Fibroblast of skin of scalp (primary cell): ENCODE data around the gene NIPA2.

Source experiments
- DNase-seq: peaks from one replicate; pipeline ENCODE4 v3.0.0-alpha.2; 2013

Gene NIPA2

GRCh38 chr15:22839046-22839695 lies 705 bp downstream of the NIPA2 start:
- DNase-seq: no peak

- no peak for DNase-seq
Measured at GRCh38 chr15:22844421-22845288, 6.2 kb downstream of the NIPA2 start.

GRCh38 chr15:22845289-22845900 lies 6.9 kb downstream of the NIPA2 start:
- DNase-seq: no peak

DNA sequence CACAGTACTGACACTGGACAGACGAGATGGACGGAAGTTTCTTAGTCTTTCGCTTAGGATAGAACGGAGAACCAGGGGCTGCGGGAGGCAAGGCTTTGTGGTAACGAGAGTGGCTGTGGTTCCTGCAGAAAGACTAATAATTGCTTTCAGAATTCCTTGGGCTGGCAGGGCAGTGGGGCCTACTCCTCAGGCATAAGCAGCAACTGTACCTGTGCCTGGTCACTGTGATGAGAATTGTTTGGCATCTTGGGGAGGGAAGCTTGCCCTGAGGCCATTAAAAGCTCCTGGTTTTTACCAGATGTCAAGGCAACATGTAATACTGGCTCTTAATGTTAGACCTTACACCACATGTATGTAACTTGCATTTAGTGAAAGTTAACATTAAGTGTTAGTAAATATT lies 7.6 kb downstream of the NIPA2 start:
- DNase-seq: no peak

DNA sequence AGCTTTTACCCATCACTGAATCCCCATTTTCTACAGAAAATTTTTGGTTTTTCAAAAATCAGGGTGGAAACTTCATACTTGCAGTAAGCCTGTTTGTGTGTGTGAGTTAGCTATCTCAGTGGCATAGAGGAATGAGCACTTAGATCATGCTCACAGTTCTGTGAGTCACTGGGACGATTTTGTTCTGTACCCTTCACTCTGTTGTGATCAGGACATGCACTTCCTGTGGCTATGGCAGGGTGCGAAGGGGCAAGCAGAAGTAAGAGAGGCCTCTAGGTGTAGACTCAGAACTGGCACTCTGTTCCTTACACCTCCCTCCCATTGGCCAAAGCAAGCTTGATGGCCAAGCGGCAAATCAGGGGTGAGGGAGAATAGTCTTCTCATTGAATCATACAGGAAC lies 11.6 kb downstream of the NIPA2 start:
- no peak for DNase-seq

- DNase-seq: no peak
Measured at GRCh38 chr15:22851513-22851912, 13.0 kb downstream of the NIPA2 start.

- no peak for DNase-seq
Measured at GRCh38 chr15:22855791-22856190, 17.3 kb downstream of the NIPA2 start.

- DNase-seq: no peak
Measured at GRCh38 chr15:22856659-22857058, 18.2 kb downstream of the NIPA2 start.

DNA sequence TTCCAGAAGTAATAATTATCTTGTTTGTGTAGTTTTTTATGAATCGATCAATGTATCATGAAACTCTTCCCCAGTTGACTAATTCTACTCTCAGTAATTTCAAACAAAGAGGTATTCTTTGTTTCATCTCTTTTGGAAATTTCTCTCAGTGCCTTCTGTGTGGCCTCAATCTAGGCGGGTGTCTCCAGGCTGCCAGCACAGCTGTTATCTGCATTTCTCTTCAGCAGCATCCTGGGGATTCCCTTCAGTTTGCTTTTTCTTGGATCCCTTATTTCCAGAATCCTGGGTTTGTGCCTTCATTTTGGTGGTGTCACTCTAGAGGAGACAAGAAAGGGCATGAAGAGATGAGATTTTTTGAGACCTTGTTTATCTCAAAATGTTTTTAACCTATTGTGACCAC lies 22.7 kb downstream of the NIPA2 start:
- DNase-seq: no peak

DNA sequence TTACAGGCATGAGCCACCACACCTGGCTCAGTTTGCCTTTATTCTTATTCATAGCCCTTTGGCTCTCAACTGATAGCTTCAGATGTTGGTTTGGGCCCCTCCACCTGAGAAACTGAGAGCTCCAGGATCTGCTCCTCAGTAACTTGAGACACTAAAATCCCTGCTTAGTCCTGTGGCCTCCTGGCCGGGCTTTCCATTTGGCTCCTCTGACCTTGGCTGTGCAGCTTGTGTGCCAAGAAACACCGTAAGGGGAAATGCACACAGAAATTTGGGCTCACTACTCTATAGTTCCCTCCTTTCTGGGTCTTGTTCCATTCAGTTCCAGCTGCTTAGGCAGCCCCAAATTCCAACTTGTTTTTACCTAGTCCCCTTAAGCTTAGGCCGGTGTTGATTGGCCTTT lies 24.9 kb downstream of the NIPA2 start:
- DNase-seq: no peak

- peak; percentile 5 for DNase-seq
Measured at GRCh38 chr15:22866079-22866478, 27.6 kb downstream of the NIPA2 start.

- no peak for DNase-seq
Measured at GRCh38 chr15:22867886-22868285, 29.4 kb downstream of the NIPA2 start.

GRCh38 chr15:22868495-22868894 lies 30.0 kb downstream of the NIPA2 start:
- DNase-seq: no peak

DNA sequence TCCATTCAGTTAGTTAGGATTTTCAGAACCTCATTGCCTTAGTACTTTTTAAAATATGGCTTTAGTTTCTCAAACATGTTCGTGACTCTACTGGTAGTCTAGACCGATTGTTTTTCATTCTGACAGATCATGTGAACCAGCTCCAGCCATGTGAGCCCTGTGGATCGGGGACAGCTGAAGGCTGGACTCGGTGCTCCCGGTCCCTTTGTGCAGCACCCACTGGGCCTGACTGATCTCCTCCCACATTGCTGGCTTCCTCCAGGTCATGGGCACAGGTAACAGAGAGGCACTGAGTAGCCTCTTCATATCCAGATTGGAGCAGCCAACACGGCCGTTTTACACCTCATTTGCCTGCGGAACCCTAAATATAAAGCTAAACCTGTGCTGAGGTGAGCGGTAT lies 30.5 kb downstream of the NIPA2 start:
- no peak for DNase-seq

DNA sequence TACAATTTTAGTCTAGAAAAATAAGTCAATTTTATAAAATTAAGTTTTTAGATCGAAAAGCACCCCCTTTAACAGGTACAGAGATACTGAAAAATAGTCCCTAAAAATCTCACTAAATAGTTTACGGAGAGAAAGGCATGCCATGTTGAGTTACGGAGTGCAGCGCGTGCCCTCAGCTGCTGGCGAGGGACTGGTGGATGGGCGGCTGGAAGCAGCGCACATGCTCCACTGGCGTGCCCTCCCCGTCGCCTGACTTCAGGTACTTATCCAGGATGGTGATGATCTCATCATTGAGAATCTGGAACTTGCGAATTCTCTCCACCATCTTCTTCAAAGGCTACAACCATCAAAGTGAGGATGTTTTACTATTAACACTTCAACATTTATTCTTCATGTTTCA lies 31.4 kb downstream of the NIPA2 start:
- DNase-seq: no peak

- no peak for DNase-seq
Measured at GRCh38 chr15:22870865-22871264, 32.4 kb downstream of the NIPA2 start.

GRCh38 chr15:22871481-22872086 lies 33.1 kb downstream of the NIPA2 start:
- no peak for DNase-seq

DNA sequence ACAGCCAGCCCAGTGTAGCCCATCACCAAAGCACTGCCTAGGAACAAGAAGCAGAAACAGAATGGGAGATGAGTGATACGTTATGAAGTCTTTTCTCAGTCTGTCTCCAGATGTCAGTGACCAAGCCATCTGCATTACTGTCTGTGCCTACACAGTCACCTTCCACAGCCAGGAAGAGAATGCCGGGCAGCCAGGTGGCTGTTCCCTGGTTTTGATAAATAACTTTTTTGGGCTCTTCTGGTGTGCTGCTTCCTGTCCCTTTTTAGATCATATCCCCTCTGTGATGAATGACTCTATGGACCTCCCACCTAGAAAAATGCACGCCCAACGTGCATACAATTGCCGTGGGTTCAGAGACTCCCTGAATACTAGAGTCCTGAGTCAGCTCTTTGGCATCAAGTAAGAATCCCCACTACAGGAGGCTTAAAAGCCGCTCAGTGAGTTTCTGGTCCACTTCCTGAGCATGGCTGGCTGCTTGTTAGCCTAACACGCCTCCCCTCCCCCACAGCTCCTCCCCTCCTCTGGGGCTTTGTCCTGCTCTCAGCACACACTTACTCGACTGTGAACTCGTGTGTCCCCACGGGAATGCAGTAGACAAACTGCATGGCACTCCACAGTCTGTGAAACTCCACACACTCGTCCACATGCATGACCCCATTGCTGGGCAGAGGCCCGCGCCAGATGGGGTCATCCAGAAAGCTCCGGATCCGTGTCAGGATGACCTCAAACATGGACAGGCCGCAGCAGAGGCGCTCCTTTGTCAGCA lies 34.7 kb downstream of the NIPA2 start:
- peak; percentile 91 for DNase-seq

- DNase-seq: no peak
Measured at GRCh38 chr15:22873841-22874240, 35.4 kb downstream of the NIPA2 start.

DNA sequence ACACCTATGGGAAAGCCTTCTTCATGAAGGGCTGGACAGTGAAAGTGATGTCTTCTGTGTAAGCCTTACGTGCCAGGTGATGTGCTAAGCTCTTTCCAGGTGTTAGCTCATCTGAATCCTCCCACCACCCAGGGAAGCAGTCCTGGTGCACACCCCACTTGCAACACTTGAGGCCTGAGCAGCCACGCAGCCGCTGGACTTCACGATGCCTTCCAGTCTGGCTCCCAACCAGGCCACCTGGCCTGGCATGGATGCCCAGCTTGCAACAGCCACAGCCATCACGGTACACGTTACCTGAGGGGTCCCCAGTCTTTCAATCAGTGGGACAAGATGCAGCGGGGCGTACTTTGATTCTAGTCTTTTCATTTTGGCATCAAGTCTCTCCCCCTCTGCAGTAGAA lies 35.8 kb downstream of the NIPA2 start:
- no peak for DNase-seq

DNA sequence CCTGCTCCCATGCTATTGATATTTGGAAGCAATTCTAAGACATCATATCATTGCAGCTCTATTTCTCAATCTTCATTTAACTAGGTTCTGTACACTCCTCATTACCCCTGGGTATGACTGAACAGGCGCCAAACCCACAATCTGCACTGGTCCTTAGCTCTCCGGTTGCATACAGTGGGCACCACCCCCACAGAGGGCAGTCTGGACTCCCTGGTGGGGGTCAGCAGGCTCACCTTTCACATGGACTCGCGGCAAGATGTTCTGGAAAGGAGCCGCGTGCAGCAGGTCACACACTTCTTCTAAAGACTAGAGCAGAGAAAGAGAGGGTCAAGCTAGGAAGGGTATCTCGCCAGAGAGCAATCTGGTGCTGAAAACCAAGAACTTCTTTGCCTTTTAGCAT lies 36.5 kb downstream of the NIPA2 start:
- no peak for DNase-seq

GRCh38 chr15:22877117-22877516 lies 38.7 kb downstream of the NIPA2 start:
- no peak for DNase-seq

DNA sequence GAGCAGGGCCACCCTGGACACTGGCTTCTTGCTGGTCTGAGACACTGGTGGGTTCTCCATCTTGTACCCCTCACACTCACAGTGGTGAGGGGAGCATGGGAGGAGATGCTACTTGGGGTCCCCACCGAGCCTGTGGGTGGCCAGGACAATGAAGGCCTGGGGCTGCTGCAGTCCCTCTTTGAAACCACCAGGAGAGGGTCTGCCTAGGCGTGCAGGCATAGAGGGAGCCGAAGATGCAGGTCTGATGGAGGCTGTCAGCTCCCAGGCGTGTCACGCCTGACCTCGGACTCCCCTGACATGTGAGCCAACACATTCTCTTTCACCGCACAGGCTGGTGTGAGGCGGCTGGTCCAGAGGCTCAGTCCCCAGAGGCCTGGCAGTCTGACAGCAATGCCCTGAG lies 39.1 kb downstream of the NIPA2 start:
- DNase-seq: no peak
